Hematopoietic multipotent progenitor cell treated with erythropoietin and hydrocortisone succinate and interleukin-3 and kit ligand, for 15 days (in vitro differentiated cells): ENCODE results near the gene NDUFA11.
"Not testable (repeated sequence)": the region's sequence is repeated elsewhere in the genome, so short reads cannot be mapped to it uniquely, and the experiment has no call there.

Experiments
- DNase-seq: peaks from one replicate; pipeline ENCODE4 v3.0.0-alpha.2; 2015; ENCODE audit warnings: low spot score

Gene NDUFA11

DNA sequence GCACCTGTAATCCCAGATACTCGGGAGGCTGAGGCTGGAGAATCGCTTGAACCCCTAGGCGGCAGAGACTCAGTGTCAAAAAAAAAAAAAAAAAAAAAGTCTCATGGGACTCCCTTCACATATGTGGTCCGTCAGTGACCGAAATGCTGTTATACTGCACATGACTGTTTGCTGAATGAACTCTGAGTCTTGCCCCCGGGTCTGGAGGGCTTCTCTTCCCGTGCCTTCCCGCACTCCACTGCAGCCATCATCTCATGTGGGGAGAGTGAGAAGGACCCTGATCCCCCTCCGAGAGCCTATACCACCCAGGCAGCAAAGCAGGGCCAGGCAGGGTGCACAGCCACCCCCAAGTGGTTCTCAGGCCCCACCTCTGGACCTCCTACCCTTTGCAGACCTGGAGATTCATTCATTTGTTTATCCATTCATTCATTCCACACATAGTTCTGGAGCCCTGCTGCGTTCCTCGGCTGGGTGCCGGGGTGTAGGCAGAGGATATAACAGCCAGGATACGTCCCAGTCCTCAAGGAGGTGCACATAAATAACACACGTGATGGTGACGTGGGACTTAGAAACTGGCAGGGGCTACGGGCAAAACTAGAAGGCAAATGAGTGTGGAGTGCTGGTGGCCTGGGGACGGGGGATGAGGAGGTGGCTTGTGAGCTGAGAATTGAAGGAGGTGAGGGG lies 14.2 kb downstream of the NDUFA11 start:
- DNase-seq: no peak

DNA sequence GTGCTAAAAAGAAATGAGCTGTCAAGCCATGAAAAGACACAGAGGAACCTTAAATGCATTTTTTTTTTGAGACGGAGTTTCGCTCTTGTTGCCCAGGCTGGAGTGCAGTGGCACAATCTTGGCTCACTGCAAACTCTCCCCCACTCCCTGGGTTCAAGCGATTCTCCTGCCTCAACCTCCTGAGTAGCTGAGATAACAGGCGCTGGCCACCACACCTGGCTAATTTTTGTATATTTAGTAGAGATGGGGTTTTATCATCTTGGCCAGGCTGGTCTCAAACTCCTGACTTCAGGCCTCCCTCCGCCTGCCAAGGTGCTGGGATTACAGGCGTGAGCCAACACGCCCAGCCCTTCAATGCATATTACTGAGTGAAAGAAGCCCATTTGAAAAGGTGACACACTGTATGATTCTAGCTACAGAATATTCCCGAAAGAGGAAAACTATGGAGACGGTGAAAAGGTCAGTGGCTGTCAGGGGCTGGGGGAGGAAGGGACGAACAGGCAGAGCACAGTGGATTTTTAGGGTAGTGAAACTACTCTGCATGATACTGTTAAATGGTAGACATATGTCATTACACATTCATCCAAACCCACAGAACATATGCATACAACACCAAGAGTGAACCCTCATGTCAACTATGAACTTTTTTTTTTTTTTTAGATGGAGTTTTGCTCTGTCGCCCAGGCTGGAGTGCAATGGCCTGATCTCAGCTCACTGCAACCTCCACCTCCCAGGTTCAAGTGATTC lies 19.4 kb downstream of the NDUFA11 start:
- DNase-seq: not testable (repeated sequence)

- DNase-seq: not testable (repeated sequence)
Observed at GRCh38 chr19:5883157-5883873, 20.3 kb downstream of the NDUFA11 start.

DNA sequence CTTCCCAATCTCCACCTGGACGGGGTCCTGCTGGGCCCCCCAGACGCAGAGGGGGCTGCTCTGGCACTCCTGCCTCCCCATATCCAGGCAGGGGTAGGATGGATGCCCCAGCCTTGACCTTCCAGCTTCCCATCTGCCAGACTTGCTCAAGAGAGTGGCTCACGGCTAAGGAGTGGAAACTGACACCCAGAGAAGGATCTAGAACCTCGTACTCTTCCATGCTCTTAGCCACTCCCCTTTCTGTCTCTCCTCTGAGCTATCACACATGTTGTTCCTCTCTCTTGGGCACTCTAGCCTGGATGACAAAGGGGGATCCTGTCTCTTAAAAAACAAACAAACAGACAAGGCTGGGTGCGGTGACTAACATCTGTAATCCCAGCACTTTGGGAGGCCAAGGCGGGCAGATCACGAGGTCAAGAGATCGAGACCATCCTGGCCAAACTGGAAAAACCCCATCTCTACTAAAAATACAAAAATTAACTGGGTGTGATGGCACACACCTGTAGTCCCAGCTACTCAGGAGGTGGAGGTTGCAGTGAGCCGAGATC lies 21.1 kb downstream of the NDUFA11 start:
- DNase-seq: no peak

- DNase-seq: no peak
Observed at GRCh38 chr19:5881543-5882299, 21.9 kb downstream of the NDUFA11 start.

DNA sequence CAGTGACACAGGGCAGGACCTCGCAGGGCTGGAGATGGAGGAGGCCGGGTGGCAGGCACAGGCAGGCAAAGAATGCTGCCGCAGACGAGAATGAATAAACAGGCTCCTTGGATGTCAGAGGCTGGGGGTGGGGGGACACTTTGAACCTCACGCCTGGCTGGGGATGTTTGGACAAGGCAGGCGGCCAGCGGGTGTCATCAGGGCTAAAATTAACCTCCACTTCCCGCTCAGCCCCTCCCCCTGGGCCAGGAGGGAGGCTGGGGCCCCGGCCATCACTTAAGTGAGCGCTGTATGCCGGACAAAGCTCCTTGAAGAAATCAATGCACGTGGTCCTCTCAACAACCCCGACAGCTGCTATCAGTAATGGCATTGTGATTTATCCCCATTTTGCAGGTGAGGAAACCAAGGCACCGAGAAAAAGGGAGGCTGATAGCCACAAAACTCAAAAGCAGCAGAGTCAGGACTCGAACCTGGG lies 22.9 kb downstream of the NDUFA11 start:
- DNase-seq: no peak

DNA sequence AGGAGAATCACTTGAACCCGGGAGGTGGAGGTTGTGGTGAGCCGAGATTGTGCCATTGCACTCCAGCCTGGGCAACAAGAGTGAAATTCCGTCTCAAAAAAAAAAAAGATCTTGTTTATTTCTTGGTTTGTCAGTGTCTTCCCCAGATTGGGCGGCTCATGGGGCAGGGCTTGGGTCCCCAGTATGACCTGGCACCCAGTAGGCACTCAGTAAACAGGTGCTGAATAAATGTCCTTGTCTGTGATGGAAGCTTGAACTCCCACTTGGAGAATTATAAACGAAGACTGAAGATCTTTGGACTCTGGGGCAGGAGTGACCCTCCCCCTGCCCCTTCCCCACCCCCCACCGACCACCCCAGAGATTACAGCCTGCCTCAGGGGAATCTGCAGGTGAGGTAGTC lies 23.4 kb downstream of the NDUFA11 start:
- no peak for DNase-seq

DNA sequence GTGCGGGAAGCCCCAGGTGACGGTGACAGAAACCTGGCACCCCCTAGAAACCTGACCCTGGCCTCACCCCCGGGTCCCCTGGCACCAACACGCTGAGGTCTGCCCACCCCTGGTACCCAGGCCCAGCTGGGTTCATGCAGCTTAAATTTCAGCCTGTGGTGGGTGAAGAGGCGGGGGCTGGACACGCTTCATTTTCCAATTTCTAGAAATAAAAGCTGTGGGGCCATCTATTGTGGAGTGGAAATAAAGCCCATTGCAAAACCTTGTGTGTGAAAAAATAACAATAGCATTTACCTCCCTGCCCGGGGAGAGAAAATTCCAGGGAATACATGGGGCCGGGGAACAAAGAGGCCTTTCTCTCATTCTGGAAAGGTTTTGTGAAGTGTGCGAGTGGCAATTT lies 25.7 kb downstream of the NDUFA11 start:
- DNase-seq: no peak

DNA sequence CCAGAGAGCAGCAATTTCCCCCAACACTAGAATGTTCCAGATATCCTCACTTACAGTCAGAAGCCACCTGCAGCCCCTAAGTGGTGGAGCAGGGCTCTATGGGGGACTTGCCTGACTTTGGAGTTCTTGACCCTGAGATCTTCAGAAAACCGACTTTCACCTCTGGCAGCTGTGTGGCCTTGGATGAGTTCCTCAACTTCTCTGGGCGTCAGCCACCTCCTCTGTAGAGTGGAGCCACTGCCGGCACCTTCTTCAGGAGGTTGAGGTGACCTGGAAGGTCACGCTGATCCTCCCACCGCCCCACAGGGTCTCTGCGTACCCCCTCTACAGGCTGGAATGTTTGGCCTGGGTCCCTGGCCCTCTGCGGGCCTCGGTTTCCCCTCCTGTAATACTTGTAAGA lies 26.2 kb downstream of the NDUFA11 start:
- DNase-seq: no peak

- DNase-seq: not testable (repeated sequence)
Observed at GRCh38 chr19:5874496-5874895, 29.1 kb downstream of the NDUFA11 start.

DNA sequence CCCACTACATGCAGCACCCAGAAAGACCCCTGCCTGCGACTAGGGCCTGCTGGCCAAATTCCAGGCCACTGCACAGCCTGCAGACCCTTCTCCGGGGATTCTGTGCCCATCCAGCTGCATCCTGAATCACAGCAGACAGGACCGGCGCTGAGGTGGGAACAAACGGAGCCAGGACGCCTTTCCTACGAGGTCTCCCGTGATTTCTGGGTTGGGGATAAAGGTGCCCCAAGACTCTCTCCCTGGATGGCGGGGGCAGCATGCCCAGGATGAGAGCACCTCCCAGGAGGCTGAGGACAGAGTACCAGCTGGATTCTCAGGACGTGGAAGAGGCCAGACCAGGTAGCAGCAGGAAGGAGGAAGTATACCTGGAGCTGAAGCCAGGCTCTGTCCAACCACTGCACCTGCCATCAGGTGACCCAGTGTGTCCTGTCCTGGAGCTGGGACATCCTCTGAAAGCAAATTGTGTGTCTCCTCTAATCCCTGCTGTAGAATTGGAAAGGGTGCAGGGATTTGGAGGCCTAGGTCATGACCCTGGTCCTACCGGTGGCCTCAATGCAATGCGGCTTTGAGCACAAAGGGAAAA lies 29.9 kb downstream of the NDUFA11 start:
- DNase-seq: no peak

DNA sequence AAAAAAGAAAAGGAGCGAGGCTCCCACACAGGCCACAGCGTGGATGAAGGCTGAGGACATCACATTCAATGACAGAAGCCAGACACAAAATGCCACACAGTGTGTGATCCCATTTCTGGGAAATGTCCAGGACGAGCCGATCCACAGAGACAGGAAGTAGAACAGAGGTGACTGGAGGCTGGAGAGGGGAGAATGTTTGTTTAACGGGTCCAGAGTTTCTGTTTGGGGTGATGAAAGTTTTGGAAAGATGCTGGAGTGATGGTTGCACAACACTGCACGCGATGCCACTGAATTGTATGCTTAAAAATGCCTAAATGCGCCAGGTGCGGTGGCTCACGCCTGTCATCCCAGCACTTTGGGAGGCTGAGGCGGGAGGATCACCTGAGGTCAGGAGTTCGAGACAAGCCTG lies 32.6 kb downstream of the NDUFA11 start:
- DNase-seq: no peak

DNA sequence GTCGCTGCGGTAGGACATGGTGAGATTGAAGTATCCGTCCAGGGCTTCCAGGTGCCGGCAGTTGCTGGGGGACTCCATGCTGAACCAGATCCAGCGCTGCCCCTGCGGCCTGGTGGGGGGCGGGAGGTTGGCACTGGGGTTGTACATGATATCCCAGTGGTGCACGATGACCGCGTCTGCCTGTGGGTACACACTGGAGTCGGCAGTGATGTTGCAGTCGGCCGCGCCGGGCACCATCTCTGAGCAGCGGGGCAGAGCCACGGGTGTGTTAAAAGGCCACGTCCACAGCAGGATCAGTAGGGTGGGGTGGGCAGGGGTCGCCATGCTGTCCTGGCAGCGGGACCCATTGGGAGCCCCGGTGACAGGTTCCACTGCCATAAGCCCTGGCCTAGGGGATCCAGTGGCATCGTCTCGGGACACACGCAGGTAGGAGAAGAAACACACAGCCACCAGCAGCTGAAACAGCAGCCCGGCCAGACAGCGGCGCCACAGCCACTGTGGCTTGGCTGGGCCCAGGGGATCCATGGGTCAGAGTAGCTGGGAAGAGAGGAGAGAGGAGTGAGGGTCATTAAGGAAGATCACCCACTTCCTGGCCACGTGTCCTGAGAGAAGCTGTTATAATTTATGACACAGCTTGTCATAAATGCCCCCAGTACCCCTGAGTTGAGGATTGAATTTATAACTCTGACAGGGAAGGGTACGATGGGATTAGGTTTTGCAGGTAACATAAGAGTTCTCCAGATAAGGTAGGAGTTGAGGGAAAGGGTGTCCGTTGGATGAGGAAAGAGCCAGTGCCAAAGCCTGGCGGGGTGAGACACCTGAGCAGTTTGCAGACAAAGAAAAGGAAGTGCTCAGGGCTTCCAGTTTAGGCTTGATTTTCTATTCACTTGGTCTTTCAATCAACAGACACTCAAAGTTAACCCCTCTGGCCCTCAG lies 36.1 kb downstream of the NDUFA11 start:
- DNase-seq: no peak

GRCh38 chr19:5865772-5866171 lies 37.8 kb downstream of the NDUFA11 start:
- no peak for DNase-seq

DNA sequence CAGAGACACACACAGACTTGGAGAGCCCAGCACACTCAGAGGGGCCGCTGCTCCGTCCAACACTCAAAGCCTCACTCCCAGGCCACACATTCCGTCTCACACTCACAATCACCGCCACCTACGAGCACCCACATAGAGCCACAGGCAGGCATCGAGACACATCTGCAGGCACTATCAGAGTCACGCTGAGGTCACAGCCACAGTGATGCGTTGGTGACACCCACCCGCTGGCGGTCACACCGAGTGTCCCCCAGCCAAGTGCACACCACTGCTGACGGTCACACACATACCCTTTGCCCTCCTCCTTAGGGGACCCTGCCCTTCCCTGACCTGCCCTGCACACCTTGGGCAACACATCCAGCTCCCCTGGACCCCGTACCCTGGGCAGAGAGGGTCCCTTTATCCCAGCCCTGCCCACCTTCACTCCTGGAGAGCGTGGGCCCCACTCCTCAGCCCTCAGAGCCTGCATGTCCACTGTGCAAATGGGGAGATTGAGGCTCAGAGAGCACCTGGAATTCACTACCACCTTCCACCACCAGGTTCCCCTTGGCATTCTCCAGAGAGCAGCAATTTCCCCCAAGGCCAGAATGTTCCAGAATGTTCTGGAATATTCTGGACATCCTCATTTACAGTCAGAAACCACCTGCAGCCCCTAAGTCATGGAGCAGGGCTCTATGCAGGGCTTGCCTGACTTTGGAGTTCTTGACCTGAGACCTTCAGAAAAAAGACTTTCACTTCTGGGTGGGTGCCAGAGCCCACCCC lies 38.7 kb downstream of the NDUFA11 start:
- no peak for DNase-seq

DNA sequence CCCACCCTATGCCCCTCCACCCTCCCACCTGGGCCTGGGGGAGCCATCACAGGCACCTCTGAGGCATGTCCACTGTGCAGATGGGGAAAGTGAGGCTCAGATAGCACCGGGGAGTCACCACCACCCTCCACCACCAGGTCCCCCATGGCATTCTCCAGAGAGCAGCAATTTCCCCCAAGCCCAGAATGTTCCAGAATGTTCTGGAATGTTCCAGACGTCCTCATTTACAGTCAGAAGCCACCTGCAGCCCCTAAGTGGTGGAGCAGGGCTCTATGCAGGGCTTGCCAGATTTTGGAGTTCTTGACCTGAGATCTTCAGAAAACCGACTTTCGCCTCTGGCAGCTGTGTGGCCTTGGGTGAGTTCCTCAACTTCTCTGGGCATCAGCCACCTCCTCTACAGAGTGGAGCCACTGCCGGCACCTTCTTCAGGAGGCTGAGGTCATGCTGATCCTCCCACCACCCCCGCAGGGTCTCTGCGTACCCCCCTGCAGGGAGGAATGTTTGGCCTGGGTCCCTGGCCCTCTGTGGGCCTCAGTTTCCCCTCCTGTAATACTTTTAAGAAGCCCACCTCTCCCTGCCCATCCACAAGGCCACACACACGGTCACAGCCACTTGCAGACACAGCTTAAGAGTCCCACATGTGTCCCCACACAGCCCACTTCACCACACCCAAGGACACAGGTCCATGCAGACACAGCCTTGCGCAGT lies 39.4 kb downstream of the NDUFA11 start:
- no peak for DNase-seq

GRCh38 chr19:5863030-5863665 lies 40.4 kb downstream of the NDUFA11 start:
- no peak for DNase-seq
